Lung (tissue), 12 donors: ENCODE measurements around the gene STK16. TPM values are rescaled to one million over a fixed set of nuclear protein-coding genes. Genes with fewer than 3 reads are reported as not detected.

Source experiments
- ATAC-seq: fragments of 200-7000 bp; cut with Tn5 transposase; one replicate; pipeline ENCODE4 v1.9.1; 2020; ENCODE audit warnings: moderate number of reproducible peaks; ENCODE audit not compliant: insufficient read depth, low FRiP score
- DNase-seq, 3 donors: peaks; one replicate each; pipeline ENCODE4 v3.0.0-alpha.2; 2013 to 2017
- H3K27ac ChIP-seq, 2 donors: one replicate each; pipeline ENCODE4 v1.5.1; 2013; ENCODE audit warnings: mild to moderate bottlenecking in 2 of 2, moderate library complexity in 2 of 2, control low read depth in 1 of 2, inconsistent platforms in 1 of 2, low read depth in 1 of 2, low read length in 1 of 2
- H3K27me3 ChIP-seq, 3 donors: one replicate each; pipeline ENCODE4 v1.5.1; 2013; ENCODE audit warnings: low read length in 2 of 3; ENCODE audit not compliant: control insufficient read depth in 3 of 3, insufficient read depth in 3 of 3
- H3K36me3 ChIP-seq, 4 donors: one replicate each; pipeline ENCODE4 v1.5.1; 2013; ENCODE audit warnings: low read length in 4 of 4, mild to moderate bottlenecking in 1 of 4, moderate library complexity in 1 of 4; ENCODE audit not compliant: control insufficient read depth in 4 of 4, insufficient read depth in 4 of 4
- H3K4me1 ChIP-seq, 5 donors: one replicate each; pipeline ENCODE4 v1.5.1; 2013; ENCODE audit warnings: low read length in 5 of 5, mild to moderate bottlenecking in 2 of 5, moderate library complexity in 1 of 5; ENCODE audit not compliant: control insufficient read depth in 5 of 5, insufficient read depth in 5 of 5
- H3K4me3 ChIP-seq: one replicate; pipeline ENCODE4 v1.5.1; 2013; ENCODE audit warnings: mild to moderate bottlenecking, control low read depth, moderate library complexity
- H3K9ac ChIP-seq, 2 donors: one replicate each; pipeline ENCODE4 v1.5.1; 2013; ENCODE audit warnings: low read length in 2 of 2, control low read depth in 1 of 2; ENCODE audit not compliant: insufficient read depth in 1 of 2
- H3K9me3 ChIP-seq, 4 donors: one replicate each; pipeline ENCODE4 v1.5.1; 2013; ENCODE audit warnings: low read length in 3 of 4, mild to moderate bottlenecking in 1 of 4, moderate library complexity in 1 of 4; ENCODE audit not compliant: control insufficient read depth in 4 of 4, insufficient read depth in 3 of 4
- CTCF ChIP-seq: IDR thresholded peaks from 2 replicates; pipeline ENCODE4 v1.5.1; 2012; ENCODE audit warnings: mild to moderate bottlenecking; ENCODE audit errors: control extremely low read depth, extremely low read depth
- WGBS, 2 donors: extraction: QIAGEN DNeasy Blood & Tissue Kit; methylation state at CpG; one replicate each; pipeline ENCODE4 v1.1.7; 2013; 5-methylcytosine and 5-hydroxymethylcytosine counted together
- polyA plus RNA-seq, 2 donors: library from polyadenylated mRNA; stranded (reverse); fragments of 200-250 nt; gene quantifications; one replicate each; pipeline ENCODE4 v1.2.1, GENCODE V29; 2013
- total RNA-seq, 2 donors: library from RNA; depleted of rRNA in 1 of 2; stranded (reverse); fragments of >200 nt in 1 of 2; gene quantifications; one replicate each; pipeline ENCODE4 v1.2.1, GENCODE V29; 2014 to 2021
- donor health status: control.
- donor health status: control.
- donor health status: Bipolar disorder and iron deficiency.
- donor health status: healthy.
- donor health status: DM: yes; HTN: yes; CAD: no.

STK16 gene
- total and polyA plus RNA-seq, 4 donors, result 16.2 to 50.5 (median 25.4) TPM

GRCh38 chr2:219221957-219222518 is 23.2 kb upstream of the STK16 start:
- Histone ChIP-seq H3K27ac (no peak overlapping the region), H3K27me3 (no peaks in the 10 kb centered on the region), H3K4me3 (no peak overlapping the region), H3K9me3 (no peaks in the 10 kb centered on the region), H3K36me3 (peaks cover 18 to 60% (median 41%) of the 10 kb centered on the region in 4 donors), H3K4me1 (peaks cover 0 to 26% (median 7%) of the 10 kb centered on the region in 5 donors), H3K9ac (no peak overlapping the region)
- TF ChIP-seq CTCF, result no peak
- WGBS, 2 donors, result 96% methylated on average over 16 of the region's 16 CpGs
- no peak for DNase-seq
- ATAC-seq, result no peak

GRCh38 chr2:219223831-219224610 is 21.3 kb upstream of the STK16 start:
- ATAC-seq (no peak), DNase-seq (no peak)
- Histone ChIP-seq H3K4me1 (peaks cover 4 to 28% (median 15%) of the 10 kb centered on the region in 5 donors), H3K9me3 (no peaks in the 10 kb centered on the region), H3K27ac (no peak overlapping the region), H3K4me3 (no peak overlapping the region), H3K9ac (no peak overlapping the region), H3K27me3 (no peaks in the 10 kb centered on the region), H3K36me3 (peaks cover 18 to 60% (median 41%) of the 10 kb centered on the region in 4 donors)
- WGBS, 2 donors, result 92 to 93% methylated on average over 31 of the region's 31 CpGs
- no peak for TF ChIP-seq CTCF

- ATAC-seq, result no peak
- 33 to 75% methylated on average over 3 of the region's 3 CpGs for WGBS, 2 donors
- no peak overlapping the region for H3K27ac ChIP-seq
Observed at GRCh38 chr2:219225350-219225749, 19.9 kb upstream of the STK16 start.

More at GRCh38 chr2:219225350-219225749, 19.9 kb upstream of the STK16 start:
- H3K4me1 ChIP-seq, result peaks cover 1 to 19% (median 9%) of the 10 kb centered on the region in 5 donors
- H3K4me3 ChIP-seq, result no peak overlapping the region
- H3K9me3 ChIP-seq, result no peaks in the 10 kb centered on the region
- TF ChIP-seq CTCF, result no peak
- no peak overlapping the region for H3K9ac ChIP-seq
- no peaks in the 10 kb centered on the region for H3K27me3 ChIP-seq
- H3K36me3 ChIP-seq, result peaks cover 18 to 50% (median 35%) of the 10 kb centered on the region in 4 donors
- DNase-seq, result no peak
